VCaP (cell line): ENCODE results near the gene KIF4A.
"Not testable (repeated sequence)": the region's sequence is repeated elsewhere in the genome, so short reads cannot be mapped to it uniquely, and the experiment has no call there.

Experiments
- H3K27ac ChIP-seq: fragments of 450-650 bp; 2 replicates; pipeline ENCODE4 v1.5.1; 2017
- TF ChIP-seq, protein P1 (sequence below): fragments of 450-650 bp; conservative IDR thresholded peaks from 2 replicates; pipeline ENCODE4 v1.5.1; 2017; ENCODE audit warnings: mild to moderate bottlenecking, moderate library complexity

KIF4A gene

DNA sequence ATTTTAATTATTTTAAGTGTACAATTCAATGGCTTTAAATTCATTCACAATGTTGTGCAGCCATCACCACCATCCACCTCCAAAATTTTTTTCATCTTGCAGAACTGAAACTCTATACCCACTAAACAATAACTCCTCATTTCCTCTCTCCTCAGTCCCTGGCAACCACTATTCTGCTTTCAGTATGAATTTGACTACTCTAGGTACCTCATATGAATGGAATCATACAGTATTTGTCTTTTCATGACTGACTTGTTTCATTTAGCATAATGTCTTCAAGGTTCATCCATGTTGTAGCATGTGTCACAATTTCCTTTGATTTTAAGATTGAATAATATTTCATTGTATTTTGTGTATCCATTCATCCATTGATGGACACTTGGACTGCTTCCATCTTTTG is 46.9 kb downstream of the KIF4A start:
- TF ChIP-seq, protein P1, sequence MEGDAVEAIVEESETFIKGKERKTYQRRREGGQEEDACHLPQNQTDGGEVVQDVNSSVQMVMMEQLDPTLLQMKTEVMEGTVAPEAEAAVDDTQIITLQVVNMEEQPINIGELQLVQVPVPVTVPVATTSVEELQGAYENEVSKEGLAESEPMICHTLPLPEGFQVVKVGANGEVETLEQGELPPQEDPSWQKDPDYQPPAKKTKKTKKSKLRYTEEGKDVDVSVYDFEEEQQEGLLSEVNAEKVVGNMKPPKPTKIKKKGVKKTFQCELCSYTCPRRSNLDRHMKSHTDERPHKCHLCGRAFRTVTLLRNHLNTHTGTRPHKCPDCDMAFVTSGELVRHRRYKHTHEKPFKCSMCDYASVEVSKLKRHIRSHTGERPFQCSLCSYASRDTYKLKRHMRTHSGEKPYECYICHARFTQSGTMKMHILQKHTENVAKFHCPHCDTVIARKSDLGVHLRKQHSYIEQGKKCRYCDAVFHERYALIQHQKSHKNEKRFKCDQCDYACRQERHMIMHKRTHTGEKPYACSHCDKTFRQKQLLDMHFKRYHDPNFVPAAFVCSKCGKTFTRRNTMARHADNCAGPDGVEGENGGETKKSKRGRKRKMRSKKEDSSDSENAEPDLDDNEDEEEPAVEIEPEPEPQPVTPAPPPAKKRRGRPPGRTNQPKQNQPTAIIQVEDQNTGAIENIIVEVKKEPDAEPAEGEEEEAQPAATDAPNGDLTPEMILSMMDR = no peak
- no peak overlapping the region for H3K27ac ChIP-seq

DNA sequence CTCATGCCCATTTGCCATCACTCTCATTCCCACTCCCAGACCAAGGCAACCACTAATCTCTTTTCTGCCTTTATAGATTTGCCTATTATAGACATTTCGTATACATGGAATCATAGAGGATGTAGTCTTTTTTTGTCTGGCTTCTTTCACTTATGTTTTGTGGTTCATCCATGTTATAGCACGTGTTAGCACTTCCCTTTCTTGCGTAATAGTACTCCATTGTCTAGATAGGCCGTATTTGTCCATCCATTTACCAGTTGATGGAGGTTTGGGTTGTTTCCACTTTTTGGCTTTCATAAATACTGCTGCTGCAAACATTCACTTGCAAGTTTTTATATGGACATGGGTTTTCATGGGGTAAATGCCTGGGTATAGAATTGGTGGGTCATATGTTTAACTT is 48.4 kb downstream of the KIF4A start:
- no peak overlapping the region for H3K27ac ChIP-seq
- TF ChIP-seq, protein P1 = no peak

DNA sequence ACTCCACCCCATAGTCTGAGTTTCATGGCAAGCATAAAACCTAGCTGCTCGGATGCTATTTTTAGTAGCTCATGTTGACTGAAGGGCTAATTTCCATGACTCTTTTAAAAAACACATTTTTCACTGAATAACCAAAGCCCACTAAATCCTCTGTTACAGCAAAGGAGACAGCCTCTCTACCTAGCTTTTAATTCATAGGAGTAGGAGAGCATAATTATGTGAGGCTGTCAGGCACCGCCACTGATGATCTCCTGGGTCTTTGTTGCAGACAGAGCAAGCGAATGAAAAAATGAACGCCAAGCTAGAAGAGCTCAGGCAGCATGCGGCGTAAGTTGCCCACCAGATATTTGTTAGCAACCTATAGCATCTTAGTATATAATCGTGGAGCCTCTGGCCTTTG is 53.5 kb downstream of the KIF4A start:
- TF ChIP-seq, protein P1 = no peak
- H3K27ac ChIP-seq = no peak overlapping the region

DNA sequence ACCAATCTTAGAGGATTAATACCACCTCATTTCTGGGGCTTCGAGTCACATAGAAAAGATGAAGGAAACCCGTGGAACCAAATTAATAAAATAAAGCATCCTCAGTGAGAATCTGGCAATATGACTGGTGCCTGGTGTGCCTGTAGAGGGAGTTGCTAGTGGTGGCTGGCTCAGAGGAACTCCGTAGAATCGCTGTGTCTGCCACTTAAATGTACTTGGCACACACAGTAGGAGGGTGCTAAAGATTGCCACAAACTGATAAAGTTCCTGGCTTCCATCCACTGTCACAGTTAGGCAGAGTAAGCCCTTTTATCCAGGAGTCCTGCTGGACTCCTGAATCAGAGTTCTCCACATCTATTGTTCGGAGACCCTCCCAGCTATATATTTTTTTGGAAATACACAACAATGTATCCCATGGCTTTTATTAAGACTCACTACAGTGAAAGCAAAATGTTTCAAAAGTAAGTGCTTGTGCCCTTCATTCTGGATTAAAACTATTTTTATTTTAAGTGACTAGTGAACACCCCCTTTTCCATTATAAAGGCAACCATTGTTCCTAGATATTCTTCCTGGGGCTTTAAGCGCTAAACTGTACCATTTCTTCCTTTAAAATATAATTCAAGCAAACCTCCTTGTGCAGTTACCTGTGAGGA is 56.6 kb downstream of the KIF4A start:
- peak overlapping the region; percentile 28; the same call in 1 of the 2 replicates for H3K27ac ChIP-seq
- TF ChIP-seq, protein P1 = peak; percentile 56

DNA sequence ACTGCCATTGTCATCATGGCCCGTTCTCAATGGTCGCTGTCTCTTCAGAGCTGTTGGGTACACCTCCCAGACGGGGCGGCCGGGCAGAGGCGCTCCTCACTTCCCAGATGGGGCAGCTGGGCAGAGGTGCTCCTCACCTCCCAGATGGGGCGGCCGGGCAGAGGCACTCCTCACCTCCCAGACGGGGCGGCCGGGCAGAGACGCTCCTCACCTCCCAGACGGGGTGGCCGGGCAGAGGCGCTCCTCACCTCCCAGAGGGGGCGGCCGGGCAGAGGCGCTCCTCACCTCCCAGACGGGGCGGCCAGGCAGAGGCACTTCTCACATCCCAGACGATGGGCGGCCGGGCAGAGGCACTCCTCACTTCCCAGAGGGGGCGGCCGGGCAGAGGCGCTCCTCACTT is 58.9 kb downstream of the KIF4A start:
- H3K27ac ChIP-seq = not testable (repeated sequence)

DNA sequence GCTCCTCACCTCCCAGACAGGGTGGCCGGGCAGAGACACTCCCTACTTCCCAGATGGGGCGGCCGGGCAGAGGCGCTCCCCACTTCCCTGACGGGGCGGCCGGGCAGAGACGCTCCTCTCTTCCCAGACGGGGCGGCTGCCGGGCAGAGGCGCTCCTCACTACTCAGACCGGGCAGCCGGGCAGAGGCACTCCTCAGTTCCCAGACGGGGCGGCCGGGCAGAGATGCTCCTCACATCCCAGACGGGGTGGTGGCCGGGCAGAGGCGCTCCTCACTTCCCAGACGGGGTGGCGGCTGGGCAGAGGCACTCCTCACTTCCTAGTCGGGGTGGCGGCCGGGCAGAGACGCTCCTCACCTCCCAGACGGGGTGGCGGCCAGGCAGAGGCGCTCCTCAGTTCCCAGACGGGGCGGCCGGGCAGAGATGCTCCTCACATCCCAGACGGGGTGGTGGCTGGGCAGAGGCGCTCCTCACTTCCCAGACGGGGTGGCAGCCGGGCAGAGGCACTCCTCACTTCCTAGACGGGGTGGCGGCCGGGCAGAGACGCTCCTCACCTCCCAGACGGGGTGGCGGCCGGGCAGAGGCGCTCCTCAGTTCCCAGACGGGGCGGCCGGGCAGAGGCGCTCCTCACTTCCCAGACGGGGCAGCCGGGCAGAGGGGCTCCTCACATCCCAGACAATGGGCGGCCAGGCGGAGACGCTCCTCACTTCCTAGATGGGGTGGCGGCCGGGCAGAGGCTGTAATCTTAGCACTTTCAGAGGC is 59.6 kb downstream of the KIF4A start:
- not testable (repeated sequence) for H3K27ac ChIP-seq

DNA sequence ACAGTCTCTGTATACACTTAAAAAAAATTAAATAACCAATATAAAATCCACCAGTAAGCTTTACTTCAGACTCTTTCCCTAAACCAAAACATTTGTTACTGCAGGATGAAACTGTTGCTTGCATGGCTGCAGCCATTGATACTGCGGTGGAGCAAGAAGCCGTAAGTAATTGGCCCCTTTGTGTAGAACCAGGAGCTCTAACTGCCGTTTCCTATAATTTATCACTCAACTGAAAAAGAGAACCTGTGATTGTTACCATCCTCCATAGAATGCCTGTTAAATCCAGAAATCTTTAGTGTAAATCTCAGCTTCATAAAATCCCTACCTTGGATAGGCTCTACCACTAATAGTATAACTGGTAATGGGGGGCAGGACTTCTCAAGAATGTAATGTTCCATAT is 62.6 kb downstream of the KIF4A start:
- TF ChIP-seq, protein P1 = no peak
- no peak overlapping the region for H3K27ac ChIP-seq

DNA sequence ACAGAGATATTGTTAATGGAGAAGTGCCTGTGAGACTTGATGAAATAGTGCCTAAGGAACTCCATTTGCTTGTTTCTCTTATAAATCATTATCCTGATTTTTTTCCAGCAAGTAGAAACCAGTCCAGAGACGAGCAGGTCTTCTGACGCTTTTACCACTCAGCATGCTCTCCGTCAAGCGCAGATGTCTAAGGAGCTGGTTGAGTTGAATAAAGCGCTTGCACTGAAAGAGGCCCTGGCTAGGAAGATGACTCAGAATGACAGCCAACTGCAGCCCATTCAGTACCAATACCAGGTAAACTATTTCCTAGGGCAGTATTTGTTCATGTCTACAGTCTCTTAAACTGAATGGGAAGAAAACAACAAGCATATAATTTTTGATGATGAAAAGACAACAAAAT is 63.6 kb downstream of the KIF4A start:
- TF ChIP-seq, protein P1 = no peak
- no peak overlapping the region for H3K27ac ChIP-seq
